ENCODE results near the gene MRPL47.

DNA sequence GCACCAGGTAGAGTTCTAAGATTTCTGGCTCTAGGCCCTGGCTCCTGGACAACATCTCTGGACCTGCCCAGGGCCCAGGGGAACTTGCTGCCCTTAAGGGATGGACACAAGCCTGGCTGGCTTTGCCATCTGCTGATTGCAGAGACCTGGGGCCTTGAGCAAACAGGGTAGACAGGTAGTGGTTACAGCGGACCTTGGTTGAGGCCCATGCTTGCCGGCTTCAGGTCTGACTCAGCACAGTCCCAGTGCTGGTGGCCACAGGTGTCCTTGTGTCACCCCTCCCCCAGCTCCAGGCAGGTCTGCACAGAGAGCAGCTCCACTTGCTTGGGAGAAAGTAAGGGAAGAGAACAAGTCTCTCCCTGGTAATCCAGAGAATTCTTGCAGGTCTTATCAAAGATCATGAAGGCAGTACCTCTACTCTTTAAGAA lies 57.6 kb downstream of the MRPL47 start:
- TF ChIP-seq, protein P1, sequence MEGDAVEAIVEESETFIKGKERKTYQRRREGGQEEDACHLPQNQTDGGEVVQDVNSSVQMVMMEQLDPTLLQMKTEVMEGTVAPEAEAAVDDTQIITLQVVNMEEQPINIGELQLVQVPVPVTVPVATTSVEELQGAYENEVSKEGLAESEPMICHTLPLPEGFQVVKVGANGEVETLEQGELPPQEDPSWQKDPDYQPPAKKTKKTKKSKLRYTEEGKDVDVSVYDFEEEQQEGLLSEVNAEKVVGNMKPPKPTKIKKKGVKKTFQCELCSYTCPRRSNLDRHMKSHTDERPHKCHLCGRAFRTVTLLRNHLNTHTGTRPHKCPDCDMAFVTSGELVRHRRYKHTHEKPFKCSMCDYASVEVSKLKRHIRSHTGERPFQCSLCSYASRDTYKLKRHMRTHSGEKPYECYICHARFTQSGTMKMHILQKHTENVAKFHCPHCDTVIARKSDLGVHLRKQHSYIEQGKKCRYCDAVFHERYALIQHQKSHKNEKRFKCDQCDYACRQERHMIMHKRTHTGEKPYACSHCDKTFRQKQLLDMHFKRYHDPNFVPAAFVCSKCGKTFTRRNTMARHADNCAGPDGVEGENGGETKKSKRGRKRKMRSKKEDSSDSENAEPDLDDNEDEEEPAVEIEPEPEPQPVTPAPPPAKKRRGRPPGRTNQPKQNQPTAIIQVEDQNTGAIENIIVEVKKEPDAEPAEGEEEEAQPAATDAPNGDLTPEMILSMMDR (IDR thresholded peaks at IDR 0.05): no peak
- no peak for TF ChIP-seq POLR2A (IDR thresholded peaks at IDR 0.05)

Data from thyroid gland (tissue), 4 donors.